Panc1 (cell line): ENCODE measurements around the gene OTOA.
"Not testable (repeated sequence)": the region's sequence is repeated elsewhere in the genome, so short reads cannot be mapped to it uniquely, and the experiment has no call there.

Source experiments
- CTCF ChIP-seq: fragments of 450-650 bp; IDR thresholded peaks from 2 replicates; pipeline ENCODE4 v1.5.1; 2017; ENCODE audit warnings: mild to moderate bottlenecking
- REST ChIP-seq, 2 experiments: IDR thresholded peaks; 2 replicates each; pipeline ENCODE4 v1.6.1; 2011 to 2012; ENCODE audit warnings: low read depth in 2 of 2, control low read depth in 1 of 2, low read length in 1 of 2, mild to moderate bottlenecking in 1 of 2, moderate library complexity in 1 of 2; ENCODE audit not compliant: insufficient read depth in 1 of 2

- TF ChIP-seq CTCF; REST (IDR thresholded peaks at IDR 0.05; ENCODE audit: insufficient read depth in 1 of 2, low read depth in 2 of 2, low read length in 1 of 2): not testable (repeated sequence)
Observed at GRCh38 chr16:21790506-21790905, 126.7 kb downstream of the OTOA start.
